ENCODE results near the gene ULBP1.
"Not testable (repeated sequence)": the region's sequence is repeated elsewhere in the genome, so short reads cannot be mapped to it uniquely, and the experiment has no call there.

GRCh38 chr6:149953390-149953789 is 10.4 kb upstream of the ULBP1 start:
- TF ChIP-seq, protein P1, sequence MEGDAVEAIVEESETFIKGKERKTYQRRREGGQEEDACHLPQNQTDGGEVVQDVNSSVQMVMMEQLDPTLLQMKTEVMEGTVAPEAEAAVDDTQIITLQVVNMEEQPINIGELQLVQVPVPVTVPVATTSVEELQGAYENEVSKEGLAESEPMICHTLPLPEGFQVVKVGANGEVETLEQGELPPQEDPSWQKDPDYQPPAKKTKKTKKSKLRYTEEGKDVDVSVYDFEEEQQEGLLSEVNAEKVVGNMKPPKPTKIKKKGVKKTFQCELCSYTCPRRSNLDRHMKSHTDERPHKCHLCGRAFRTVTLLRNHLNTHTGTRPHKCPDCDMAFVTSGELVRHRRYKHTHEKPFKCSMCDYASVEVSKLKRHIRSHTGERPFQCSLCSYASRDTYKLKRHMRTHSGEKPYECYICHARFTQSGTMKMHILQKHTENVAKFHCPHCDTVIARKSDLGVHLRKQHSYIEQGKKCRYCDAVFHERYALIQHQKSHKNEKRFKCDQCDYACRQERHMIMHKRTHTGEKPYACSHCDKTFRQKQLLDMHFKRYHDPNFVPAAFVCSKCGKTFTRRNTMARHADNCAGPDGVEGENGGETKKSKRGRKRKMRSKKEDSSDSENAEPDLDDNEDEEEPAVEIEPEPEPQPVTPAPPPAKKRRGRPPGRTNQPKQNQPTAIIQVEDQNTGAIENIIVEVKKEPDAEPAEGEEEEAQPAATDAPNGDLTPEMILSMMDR (IDR thresholded peaks at IDR 0.05) = not testable (repeated sequence)
- TF ChIP-seq EZH2 (IDR thresholded peaks at IDR 0.05) = not testable (repeated sequence)

Data from neural progenitor cell (in vitro differentiated cells).